Stimulated activated CD8-positive, alpha-beta memory T cell treated with anti-CD3 and anti-CD28 coated beads, Interleukin-12 subunit alpha, Interleukin-12 subunit beta, amount 100 ng/mL, for 24 hours (primary cell): ENCODE data around the gene APOO.

ENCODE experiments used
- DNase-seq: peaks from one replicate; pipeline ENCODE4 v3.0.0-alpha.2; 2020; ENCODE audit errors: extremely low read depth

The APOO gene

GRCh38 chrX:23819385-23820234 is 88.1 kb downstream of the APOO start:
- no peak for DNase-seq

GRCh38 chrX:23817979-23818336 is 89.8 kb downstream of the APOO start:
- DNase-seq, result no peak

- no peak for DNase-seq
These were observed 91.6 kb downstream of the APOO start for GRCh38 chrX:23816179-23816578.

- no peak for DNase-seq
These were observed 92.4 kb downstream of the APOO start for GRCh38 chrX:23815376-23815775.

- no peak for DNase-seq
These were observed 93.9 kb downstream of the APOO start for GRCh38 chrX:23813808-23814207.

GRCh38 chrX:23811656-23812055 is 96.1 kb downstream of the APOO start:
- no peak for DNase-seq

- no peak for DNase-seq
These were observed 96.6 kb downstream of the APOO start for GRCh38 chrX:23811108-23811651.

- no peak for DNase-seq
These were observed 97.5 kb downstream of the APOO start for GRCh38 chrX:23810279-23810678.

GRCh38 chrX:23805389-23805788 is 102.3 kb downstream of the APOO start:
- no peak for DNase-seq

- no peak for DNase-seq
These were observed 103.2 kb downstream of the APOO start for GRCh38 chrX:23804578-23804977.

- no peak for DNase-seq
These were observed 103.8 kb downstream of the APOO start for GRCh38 chrX:23803931-23804381.

- no peak for DNase-seq
These were observed 105.3 kb downstream of the APOO start for GRCh38 chrX:23802431-23802830.

- DNase-seq, result no peak
These were observed 108.2 kb downstream of the APOO start for GRCh38 chrX:23799469-23800065.

GRCh38 chrX:23797371-23798128 is 110.2 kb downstream of the APOO start:
- DNase-seq, result no peak

GRCh38 chrX:23795221-23795620 is 112.5 kb downstream of the APOO start:
- no peak for DNase-seq

- DNase-seq, result no peak
These were observed 114.7 kb downstream of the APOO start for GRCh38 chrX:23792861-23793553.

GRCh38 chrX:23790155-23790497 is 117.6 kb downstream of the APOO start:
- DNase-seq, result no peak

- DNase-seq, result no peak
These were observed 118.2 kb downstream of the APOO start for GRCh38 chrX:23789386-23790154.

- DNase-seq, result no peak
These were observed 118.8 kb downstream of the APOO start for GRCh38 chrX:23788946-23789345.

- no peak for DNase-seq
These were observed 119.2 kb downstream of the APOO start for GRCh38 chrX:23788521-23788920.

- DNase-seq, result no peak
These were observed 120.0 kb downstream of the APOO start for GRCh38 chrX:23787745-23788118.
